Heart left ventricle (tissue), 16 donors: Measurements from ENCODE around the gene MORC1. TPM values are rescaled to one million over a fixed set of nuclear protein-coding genes. Genes with fewer than 3 reads are reported as not detected.

Experiments used
- ATAC-seq, 4 donors: fragments of 200-7000 bp; cut with Tn5 transposase; one replicate each; pipeline ENCODE4 v1.9.1; 2020 to 2022; ENCODE audit warnings: moderate library complexity in 4 of 4, mild to moderate bottlenecking in 3 of 4, moderate number of reproducible peaks in 1 of 4
- DNase-seq, 5 donors: peaks; one replicate each; pipeline ENCODE4 v3.0.0-alpha.2; 2020
- H3K27ac ChIP-seq, 12 donors: fragments of 200-600 bp; sonication (generic) in 4 of 12; one replicate each; pipeline versions ENCODE4 v1.5.0 to v1.8.0; 2016 to 2022; ENCODE audit warnings: mild to moderate bottlenecking in 2 of 12
- H3K27me3 ChIP-seq, 9 donors: fragments of 200-600 bp; sonication (generic) in 2 of 9; one replicate each; pipeline versions ENCODE4 v1.5.1 to v1.8.0; 2016 to 2022; ENCODE audit warnings: mild to moderate bottlenecking in 3 of 9
- H3K36me3 ChIP-seq, 9 donors: fragments of 200-600 bp; sonication (generic) in 2 of 9; one replicate each; pipeline versions ENCODE4 v1.5.0 to v1.8.0; 2018 to 2022; ENCODE audit warnings: mild to moderate bottlenecking in 2 of 9
- H3K4me1 ChIP-seq, 12 donors: fragments of 200-600 bp; sonication (generic) in 4 of 12; one replicate each; pipeline versions ENCODE4 v1.5.0 to v1.8.0; 2016 to 2022; ENCODE audit warnings: mild to moderate bottlenecking in 3 of 12
- H3K4me3 ChIP-seq, 12 donors: fragments of 200-600 bp; sonication (generic) in 4 of 12; one replicate each; pipeline versions ENCODE4 v1.5.0 to v1.8.0; 2017 to 2022; ENCODE audit warnings: mild to moderate bottlenecking in 9 of 12, moderate library complexity in 4 of 12
- H3K9me3 ChIP-seq, 12 donors: fragments of 200-600 bp; sonication (generic) in 4 of 12; one replicate each; pipeline versions ENCODE4 v1.5.0 to v1.8.0; 2016 to 2022; ENCODE audit warnings: mild to moderate bottlenecking in 1 of 12
- POLR2A ChIP-seq, 2 donors: fragments of 450-650 bp; IDR thresholded peaks; one replicate each; pipeline ENCODE4 v1.6.1; 2017; ENCODE audit warnings: antibody characterized with exemption in 2 of 2, mild to moderate bottlenecking in 2 of 2, moderate library complexity in 2 of 2
- WGBS, 4 donors: extraction: QIAGEN DNeasy Blood & Tissue Kit in 2 of 4; methylation state at CpG; one replicate each; pipeline versions ENCODE4 v1.1.5 to v1.1.7; 2013 to 2018; 5-methylcytosine and 5-hydroxymethylcytosine counted together
- intact Hi-C, 10 donors: fragments of 100-400 bp; cut with DNase I; formaldehyde crosslinking; loops; one replicate each; pipeline versions ENCODE4 v1.11.1 to v1.14.2; 2022
- polyA plus RNA-seq, 2 donors: library from polyadenylated mRNA; stranded (reverse); fragments of 200-250 nt; gene quantifications; one replicate each; pipeline ENCODE4 v1.2.3, GENCODE V29; 2013
- total RNA-seq, 9 donors: library from RNA; depleted of rRNA in 2 of 9; stranded (reverse); fragments of >200 nt in 2 of 9; fragmentation: NEBNext Ultra II Directional in 3 of 9; extraction: Animal tissue kit (Norgen Biotek cat#: 25700) in 3 of 9; gene quantifications; one replicate each; pipeline versions ENCODE4 v1.1.0 to v1.2.4, GENCODE V29; 2016 to 2023
- TF ChIP-seq, protein P1 (sequence below), 12 donors: fragments of 200-600 bp; sonication (generic) in 4 of 12; IDR thresholded peaks; one replicate each; pipeline versions ENCODE4 v1.5.0 to v1.8.0; 2018 to 2022; ENCODE audit warnings: antibody characterized with exemption in 12 of 12, mild to moderate bottlenecking in 5 of 12
- donor health status: ischemic (EF 13 %, LVEDD 7.1; RV severe dilation, severe dysfunction).
- donor health status: healthy with polysubstance abuse.
- donor health status: DM: no; HTN: yes; CAD: no.
- donor health status: DM: no; HTN: no; CAD: no.
- donor health status: ischemic (EF 25% LVEDD 6.9; RV normal size, moderate dysfunction).
- donor health status: ischemic (EF 25% LVEDD 5.7; RV mildly dilated, moderate dysfunction).
- donor health status: healthy.
- donor health status: DM: yes; HTN: yes; CAD: no.
- donor health status: ischemic (EF 35%, LVEDD 5.7; RV mildly dilated, moderate dysfunction).
- donor health status: nonischemic (EF 11% LVEDD 7.7; RV severe dilation, severe dysfunction).
- donor health status: DM: yes; HTN: yes; CAD: no.
- donor health status: PGD.
- donor health status: ischemic (EF 29% LVEDD 5.4; RV normal size, mild dysfunction).
- donor health status: nonischemic (EF 23%, LVEDD 6.1; RV moderate dilation, normal function).

Gene MORC1
- total and polyA plus RNA-seq, 11 donors, result not detected

DNA sequence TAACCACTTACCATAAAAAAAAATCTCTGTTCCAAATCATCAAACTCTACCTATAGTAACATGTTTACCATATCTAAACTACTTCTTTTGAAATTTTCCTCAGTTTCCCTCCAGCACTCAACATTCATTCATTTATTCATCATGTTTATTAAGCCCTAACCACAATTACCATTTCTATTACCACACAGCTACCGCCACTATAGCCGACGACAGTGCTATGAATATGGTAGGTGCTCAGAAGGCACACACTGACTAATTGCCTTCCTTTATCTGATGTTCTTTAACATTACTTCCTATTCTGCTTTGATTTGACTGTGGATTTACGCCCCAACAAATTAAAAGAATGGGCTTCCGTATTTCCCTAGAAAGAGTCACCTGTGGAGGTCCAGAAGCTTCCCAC is 208.1 kb downstream of the MORC1 start:
- Histone ChIP-seq H3K4me1 (no peaks in the 10 kb centered on the region), H3K27me3 (no peaks in the 10 kb centered on the region), H3K9me3 (no peaks in the 10 kb centered on the region), H3K36me3 (no peaks in the 10 kb centered on the region), H3K4me3 (no peak overlapping the region), H3K27ac (no peak overlapping the region)
- intact Hi-C loops, result loop anchor here in 5 of 10 donors (2.0 to 10.0 kb wide), 5 partner anchors 242 to 425 kb away; no protein-coding TSS in a partner anchor
- TF ChIP-seq, protein P1, sequence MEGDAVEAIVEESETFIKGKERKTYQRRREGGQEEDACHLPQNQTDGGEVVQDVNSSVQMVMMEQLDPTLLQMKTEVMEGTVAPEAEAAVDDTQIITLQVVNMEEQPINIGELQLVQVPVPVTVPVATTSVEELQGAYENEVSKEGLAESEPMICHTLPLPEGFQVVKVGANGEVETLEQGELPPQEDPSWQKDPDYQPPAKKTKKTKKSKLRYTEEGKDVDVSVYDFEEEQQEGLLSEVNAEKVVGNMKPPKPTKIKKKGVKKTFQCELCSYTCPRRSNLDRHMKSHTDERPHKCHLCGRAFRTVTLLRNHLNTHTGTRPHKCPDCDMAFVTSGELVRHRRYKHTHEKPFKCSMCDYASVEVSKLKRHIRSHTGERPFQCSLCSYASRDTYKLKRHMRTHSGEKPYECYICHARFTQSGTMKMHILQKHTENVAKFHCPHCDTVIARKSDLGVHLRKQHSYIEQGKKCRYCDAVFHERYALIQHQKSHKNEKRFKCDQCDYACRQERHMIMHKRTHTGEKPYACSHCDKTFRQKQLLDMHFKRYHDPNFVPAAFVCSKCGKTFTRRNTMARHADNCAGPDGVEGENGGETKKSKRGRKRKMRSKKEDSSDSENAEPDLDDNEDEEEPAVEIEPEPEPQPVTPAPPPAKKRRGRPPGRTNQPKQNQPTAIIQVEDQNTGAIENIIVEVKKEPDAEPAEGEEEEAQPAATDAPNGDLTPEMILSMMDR (IDR thresholded peaks at IDR 0.05), result no peak
- no peak for TF ChIP-seq POLR2A (IDR thresholded peaks at IDR 0.05)
- no peak for DNase-seq
- WGBS, 4 donors, result 87 to 92% (median 89%) methylated on average over 5 of the region's 5 CpGs
- no peak for ATAC-seq

Other genes with a start within 250 kb of the MORC1 start
- gene GUCA1C, start 164.3 kb downstream of the MORC1 start, total RNA-seq, result 10 to 100 TPM in 3 of 9 donors, 1 to 10 TPM in 5, not detected in 1; 1.5 to 20.7 (median 7.1) TPM
- 1 to 10 TPM in 1 of 2 donors, under 1 TPM in 1; 0.14 to 2.2 TPM for gene GUCA1C, start 164.3 kb downstream of the MORC1 start, polyA plus RNA-seq
- gene C3orf85, start 18.6 kb upstream of the MORC1 start, total RNA-seq, result not detected
- gene C3orf85, start 18.6 kb upstream of the MORC1 start, polyA plus RNA-seq, result not detected
- not detected for gene DPPA2, start 198.4 kb upstream of the MORC1 start, total RNA-seq
- gene DPPA2, start 198.4 kb upstream of the MORC1 start, polyA plus RNA-seq, result not detected
- not detected for gene DPPA4, start 219.4 kb upstream of the MORC1 start, total RNA-seq
- not detected for gene DPPA4, start 219.4 kb upstream of the MORC1 start, polyA plus RNA-seq